NCI-H2171 treated with DMSO at 0.1 percent for 48 hours (cell line): ENCODE results near the gene MECP2.

Experiments
- DNase-seq: peaks from one replicate; lab custom pipeline; 2025; lab: John Stamatoyannopoulos, UW

The MECP2 gene

DNA sequence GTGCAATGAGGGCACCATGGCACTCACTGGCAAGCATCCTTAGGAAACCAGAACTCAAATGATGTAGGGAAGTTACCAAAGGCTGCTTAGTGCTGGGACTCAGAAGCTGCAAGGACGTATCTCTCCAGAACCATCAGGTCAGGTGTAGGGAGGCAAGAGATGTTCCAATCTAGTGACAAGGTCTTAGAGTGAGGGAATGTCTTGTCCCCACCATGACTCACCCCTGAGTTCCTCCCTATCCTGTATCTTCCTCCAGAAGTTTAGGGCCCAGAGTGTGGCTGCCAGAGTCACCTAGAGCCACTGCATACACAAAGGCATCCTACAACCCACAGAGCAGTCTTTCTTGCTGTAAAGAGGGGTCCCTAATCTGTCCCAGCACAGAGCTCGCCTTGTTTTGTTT, 63.7 kb downstream of the MECP2 start:
- DNase-seq, result no peak

GRCh38 chrX:154032653-154033052, 64.9 kb downstream of the MECP2 start:
- DNase-seq, result no peak

GRCh38 chrX:154032160-154032559, 65.4 kb downstream of the MECP2 start:
- no peak for DNase-seq

GRCh38 chrX:154030715-154031305, 66.7 kb downstream of the MECP2 start:
- no peak for DNase-seq

DNA sequence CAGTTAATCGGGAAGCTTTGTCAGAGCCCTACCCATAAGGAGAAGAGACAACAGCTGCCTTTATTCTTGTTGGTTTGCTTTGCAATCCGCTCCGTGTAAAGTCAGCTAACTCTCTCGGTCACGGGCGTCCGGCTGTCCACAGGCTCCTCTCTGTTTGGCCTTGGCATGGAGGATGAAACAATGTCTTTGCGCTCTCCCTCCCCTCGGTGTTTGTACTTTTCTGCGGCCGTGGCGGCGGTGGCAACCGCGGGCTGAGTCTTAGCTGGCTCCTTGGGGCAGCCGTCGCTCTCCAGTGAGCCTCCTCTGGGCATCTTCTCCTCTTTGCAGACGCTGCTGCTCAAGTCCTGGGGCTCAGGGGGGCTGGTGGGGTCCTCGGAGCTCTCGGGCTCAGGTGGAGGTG, 67.3 kb downstream of the MECP2 start:
- no peak for DNase-seq

DNA sequence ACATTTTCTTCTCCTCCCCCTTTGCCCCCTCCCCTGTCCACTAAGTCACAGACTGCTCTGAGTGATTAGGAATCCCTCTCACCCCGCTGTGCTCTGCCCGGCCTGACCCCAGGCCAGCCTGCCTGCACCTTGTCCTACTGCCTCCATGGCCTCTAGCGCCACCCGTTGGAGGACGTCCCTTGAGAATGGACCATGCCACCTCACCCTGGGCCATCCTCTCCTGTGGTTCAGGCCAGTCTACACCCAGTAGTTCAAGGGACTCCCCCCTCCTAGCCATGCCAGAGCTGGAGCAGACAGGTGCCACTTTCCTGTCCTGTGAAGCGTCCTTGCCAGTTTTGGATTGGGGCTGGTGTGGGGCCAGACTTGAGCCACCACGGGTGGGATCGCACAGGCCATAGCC, 68.1 kb downstream of the MECP2 start:
- no peak for DNase-seq

DNA sequence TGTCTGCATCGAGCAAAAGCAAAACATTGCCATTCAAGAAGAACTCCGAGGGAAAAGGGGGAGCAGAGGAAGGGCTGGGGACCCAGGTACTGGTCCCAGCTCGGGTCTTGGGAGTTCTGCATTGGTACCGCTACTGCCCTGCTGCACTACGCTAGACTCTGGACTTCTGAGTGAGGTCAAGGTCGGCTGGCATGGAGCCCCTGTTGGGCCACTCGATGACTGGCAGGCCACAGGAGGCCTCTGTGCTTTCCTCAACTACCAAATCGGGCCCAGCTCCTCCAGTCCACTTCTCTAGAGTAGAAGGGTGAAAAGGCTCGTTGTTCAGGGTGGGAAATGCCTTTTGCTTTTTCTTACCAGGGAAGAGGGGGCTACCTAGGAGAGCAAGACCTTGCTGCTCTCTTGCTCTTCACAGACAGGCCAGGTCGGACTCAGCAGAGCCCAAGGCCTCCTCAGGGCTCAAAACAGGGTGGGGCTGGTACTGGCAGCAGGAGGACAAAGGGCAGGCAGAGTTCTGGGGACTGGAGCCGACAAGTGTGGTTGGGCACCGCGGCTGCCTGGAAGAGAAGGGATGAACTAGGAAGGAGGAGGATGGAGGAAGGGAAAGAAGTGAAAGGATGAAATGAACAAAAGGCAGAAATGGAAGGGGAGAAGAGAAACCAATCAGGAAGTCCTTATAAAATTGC, 68.9 kb downstream of the MECP2 start:
- no peak for DNase-seq

GRCh38 chrX:154027986-154028385, 69.5 kb downstream of the MECP2 start:
- no peak for DNase-seq

DNA sequence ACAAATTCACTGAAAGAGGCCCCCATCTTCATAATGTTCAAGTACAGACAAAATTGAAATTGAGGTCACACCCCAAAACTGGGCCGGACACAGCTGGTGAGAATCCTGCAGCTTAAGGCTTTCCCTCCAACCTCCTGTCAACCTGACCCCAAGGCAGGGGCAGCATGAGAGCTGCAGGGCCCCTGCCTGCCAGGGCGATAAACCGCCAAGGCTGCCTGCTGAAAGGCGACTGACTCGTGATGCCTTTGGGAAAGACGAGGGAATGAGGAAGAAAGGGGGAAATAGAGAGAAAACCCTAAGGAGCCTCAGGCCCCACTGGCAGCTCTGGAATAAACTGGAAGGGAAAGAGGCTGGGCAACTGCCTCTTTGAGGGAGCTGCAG, 70.5 kb downstream of the MECP2 start:
- DNase-seq, result no peak

DNA sequence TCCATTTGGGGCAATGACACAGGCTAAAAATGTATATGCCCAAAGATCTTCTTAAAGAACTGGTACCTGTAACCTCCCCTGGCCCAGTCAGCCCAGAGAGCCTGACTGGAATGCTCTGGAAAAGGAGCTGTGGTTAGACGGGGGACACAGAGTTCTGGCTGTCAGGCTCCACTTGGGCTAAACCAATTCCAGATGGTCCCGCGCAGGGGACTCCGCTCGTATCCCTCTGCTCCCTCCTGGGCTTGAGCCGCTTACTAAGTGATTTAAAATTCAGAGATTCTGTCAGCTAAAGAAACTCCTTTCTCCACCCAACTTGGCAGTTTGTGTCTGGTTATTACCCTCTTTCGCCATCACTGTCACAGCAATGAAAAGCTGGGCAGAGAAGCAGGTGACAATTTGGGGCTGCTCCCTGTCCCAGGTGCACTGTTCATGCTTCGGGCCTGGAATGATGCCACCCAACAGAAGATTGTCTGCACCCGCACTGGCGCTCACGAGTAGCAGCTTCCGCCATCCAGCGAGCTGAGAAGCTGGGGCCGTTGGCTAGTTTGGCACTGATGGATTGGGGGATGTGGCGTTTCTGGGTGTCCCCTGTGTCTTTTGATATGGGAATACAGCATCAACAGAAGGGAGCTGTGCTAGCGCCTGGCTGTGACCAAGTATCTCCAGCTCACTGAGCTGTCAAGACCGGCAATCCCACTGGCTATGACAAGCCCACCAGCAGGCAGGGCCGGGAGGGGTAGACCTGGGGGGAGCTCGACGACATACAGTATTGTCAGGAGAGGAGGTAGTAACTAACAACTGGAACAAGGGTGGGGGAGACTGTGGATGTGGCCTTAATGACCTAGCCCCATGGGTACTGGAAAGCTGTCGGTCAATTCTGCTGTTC, 71.1 kb downstream of the MECP2 start:
- no peak for DNase-seq

DNA sequence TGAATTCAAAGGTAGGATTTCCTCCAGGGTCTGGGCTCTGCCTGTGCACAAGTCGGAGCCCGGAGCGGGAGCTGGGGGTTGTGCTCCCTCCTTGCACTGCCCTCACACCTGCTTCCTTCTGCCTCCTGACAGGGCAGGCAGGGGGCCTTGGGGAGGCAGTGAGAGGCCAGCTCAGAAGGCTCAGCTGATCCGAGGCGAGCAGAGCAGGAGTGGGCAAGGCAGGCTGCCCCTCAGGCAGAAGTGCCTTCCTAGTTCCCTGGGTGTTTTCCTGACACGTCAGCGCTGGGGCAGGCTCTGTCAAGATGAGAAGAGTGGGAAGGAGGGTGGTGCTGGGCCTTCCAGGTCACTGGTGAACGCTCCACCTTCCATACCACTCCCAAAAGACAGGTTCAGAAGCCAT, 72.3 kb downstream of the MECP2 start:
- no peak for DNase-seq

DNA sequence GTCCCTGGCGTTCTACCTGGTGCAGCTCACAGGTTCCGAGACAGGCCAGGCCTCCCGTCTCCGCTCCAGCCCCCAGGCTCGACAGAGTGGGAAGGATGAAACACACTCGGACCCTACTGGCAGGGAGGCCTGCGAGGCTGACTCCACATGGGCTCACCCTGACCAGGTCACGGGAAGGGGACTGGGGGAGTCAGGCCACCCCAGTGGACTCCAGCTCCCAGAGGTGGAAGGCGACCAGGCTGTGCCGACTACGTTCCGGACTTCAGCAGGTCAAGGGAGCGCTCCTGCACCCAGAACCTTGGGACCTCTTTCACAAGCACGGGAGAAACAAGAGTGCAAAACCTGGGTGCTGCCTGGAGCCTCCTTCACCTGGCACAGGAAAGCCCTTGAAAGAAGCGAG, 73.2 kb downstream of the MECP2 start:
- DNase-seq, result no peak

GRCh38 chrX:154023276-154024000, 74.1 kb downstream of the MECP2 start:
- no peak for DNase-seq

DNA sequence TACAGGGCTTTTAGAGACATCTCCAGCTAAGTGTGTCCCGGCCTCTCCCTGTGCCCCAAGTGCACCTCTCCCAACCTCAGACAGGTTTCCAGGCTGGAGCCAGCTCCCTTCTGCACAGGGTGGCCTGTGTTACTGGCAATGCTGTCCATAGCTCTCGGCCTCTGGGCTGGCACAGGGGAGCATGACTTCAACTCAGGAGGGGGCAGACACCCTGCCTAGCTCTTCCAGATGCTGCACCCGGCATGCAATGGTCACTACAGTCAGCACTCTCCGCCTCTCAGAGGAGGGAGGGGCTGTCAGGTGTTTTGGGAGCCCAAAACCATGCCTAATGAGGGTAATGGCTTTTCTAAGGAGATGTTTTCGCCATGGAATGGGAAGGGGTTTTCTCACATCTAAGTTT, 75.4 kb downstream of the MECP2 start:
- no peak for DNase-seq

DNA sequence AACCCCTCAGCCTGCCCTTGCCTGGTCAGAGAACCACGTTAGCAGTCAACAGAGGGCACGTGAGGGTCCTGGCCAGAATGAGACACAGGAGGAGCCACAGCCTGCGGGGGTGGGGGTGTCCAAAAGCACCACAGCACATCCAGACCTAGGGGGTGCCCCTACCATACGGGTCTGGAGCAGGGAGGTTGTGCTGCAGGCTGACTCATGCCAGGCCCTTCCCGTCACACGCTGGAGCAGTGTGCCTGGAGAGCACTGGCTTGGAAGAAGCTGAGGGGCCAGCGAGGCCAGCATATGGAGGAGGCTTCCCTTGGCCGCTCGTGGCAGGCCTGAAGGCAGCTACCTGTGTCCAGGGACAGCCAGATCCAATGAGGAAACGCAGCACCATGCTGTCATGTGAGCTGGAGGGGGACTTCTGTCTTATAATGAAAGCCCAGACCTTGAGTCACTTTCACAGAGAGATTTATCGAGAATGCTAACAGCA, 76.3 kb downstream of the MECP2 start:
- no peak for DNase-seq

GRCh38 chrX:154020536-154021115, 76.9 kb downstream of the MECP2 start:
- DNase-seq, result no peak

- peak; percentile 31 for DNase-seq
Observed at GRCh38 chrX:154019633-154020528, 77.6 kb downstream of the MECP2 start, which contains the start of gene IRAK1. TSS of gene IRAK1 (minus strand) at chrX:154019902. CDS start at chrX:154019812, 90 bp downstream.

DNA sequence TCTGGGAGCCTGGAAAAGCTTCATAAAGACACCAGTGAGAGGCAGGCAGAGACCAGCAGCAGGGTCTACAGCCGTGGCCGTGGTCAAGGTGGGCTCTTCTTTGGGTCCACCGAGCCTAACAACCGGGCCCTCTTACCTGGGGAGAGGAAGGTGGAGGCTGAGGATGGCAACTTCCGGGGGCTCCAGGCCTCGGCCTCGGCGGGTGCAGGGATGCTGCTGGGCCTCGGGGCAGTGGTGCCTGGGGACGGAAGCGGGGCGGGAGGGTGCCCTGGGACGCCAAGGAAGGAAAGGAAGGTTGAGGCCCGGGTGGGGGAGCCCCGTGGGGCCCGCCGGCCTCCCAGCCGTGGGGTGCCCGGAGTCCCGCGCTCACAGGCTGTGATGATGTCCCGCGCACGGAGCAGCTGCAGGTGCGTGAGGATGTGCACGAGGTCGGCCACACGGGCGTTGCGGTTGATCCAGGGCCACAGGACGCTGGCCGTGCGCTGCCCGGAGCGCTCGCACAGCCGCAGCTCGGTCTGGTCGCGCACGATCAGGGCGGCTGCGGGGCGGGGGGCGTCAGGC, 78.4 kb downstream of the MECP2 start:
- DNase-seq, result no peak

DNA sequence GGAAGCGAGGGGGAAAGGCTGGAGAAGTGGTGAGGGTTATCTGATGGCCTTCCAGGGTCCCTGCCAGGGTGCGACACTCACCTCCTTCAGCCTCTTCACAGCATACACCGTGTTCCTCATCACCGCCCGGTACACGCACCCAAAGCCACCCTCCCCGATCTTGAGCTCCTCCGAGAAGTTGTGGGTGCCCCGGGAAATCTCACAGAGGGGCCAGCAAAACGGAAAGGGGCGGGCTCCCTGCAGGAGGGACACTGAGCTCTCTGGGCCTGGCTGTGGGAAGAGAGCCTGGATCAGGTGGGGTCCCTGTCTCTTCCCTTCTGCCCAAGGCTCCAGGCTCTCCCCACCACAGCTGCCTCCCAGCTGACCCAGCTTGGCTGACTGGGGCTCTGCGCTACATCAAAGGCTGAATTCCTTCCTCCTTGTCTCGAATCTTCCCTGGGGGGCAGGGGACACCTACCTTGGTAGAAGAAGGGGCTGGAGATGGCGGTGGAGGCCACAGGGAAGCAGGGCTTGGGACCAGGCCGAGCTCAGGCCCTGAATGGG, 78.9 kb downstream of the MECP2 start:
- no peak for DNase-seq
